Panc1 (cell line): ENCODE measurements around the gene ADGRG7. TPM values are rescaled to one million over a fixed set of nuclear protein-coding genes. Genes with fewer than 3 reads are reported as not detected.
"Not testable (repeated sequence)": the region's sequence is repeated elsewhere in the genome, so short reads cannot be mapped to it uniquely, and the experiment has no call there.

Experiments
- ATAC-seq: fragments of 200-7000 bp; cut with Tn5 transposase; 2 replicates; pipeline ENCODE4 v1.9.1; 2020; ENCODE audit warnings: mild to moderate bottlenecking, moderate library complexity
- BruUV-seq: library from RNA; stranded (reverse); fragments of 400-500 nt; replicated peaks from 2 replicates; lab custom pipeline; 2021; lab: Mats Ljungman, UMichigan
- CTCF ChIA-PET: fragments of 300-600 bp; sonication (Branson Sonifier 250); formaldehyde crosslinking; loops from one replicate; lab custom pipeline; 2022; ENCODE audit warnings: antibody characterized with exemption; lab: Charles Lee
- POLR2A ChIA-PET: fragments of 300-600 bp; sonication (Branson Sonifier 250); formaldehyde crosslinking; loops from one replicate; lab custom pipeline; 2022; ENCODE audit warnings: antibody characterized with exemption; lab: Charles Lee
- DNase-seq: peaks from one replicate; pipeline ENCODE4 v3.0.0-alpha.2; 2010; ENCODE audit warnings: low read depth, low spot score
- H3K27ac ChIP-seq: 2 replicates; pipeline ENCODE4 v1.5.1; 2011; ENCODE audit warnings: mild to moderate bottlenecking, low read length, inconsistent platforms
- H3K27me3 ChIP-seq: fragments of 200-500 bp; sonication (Bioruptor generic); 2 replicates; pipeline ENCODE4 v1.6.0; 2014; ENCODE audit warnings: low read length, inconsistent platforms; ENCODE audit not compliant: control insufficient read depth, insufficient read depth
- H3K36me3 ChIP-seq: fragments of 200-500 bp; sonication (Bioruptor generic); 2 replicates; pipeline ENCODE4 v1.5.1; 2014; ENCODE audit warnings: inconsistent platforms, mild to moderate bottlenecking, low read length, moderate library complexity; ENCODE audit not compliant: control insufficient read depth, insufficient read depth
- H3K4me1 ChIP-seq: 2 replicates; pipeline ENCODE4 v1.5.1; 2011; ENCODE audit warnings: inconsistent platforms, mild to moderate bottlenecking, low read length, moderate library complexity; ENCODE audit not compliant: control insufficient read depth, insufficient read depth
- H3K4me3 ChIP-seq, 2 experiments: 2 replicates each; pipeline ENCODE4 v1.5.1; 2011 to 2012; ENCODE audit warnings: low read depth in 2 of 2, low read length in 2 of 2, mild to moderate bottlenecking in 2 of 2, inconsistent platforms in 1 of 2, moderate library complexity in 1 of 2
- H3K9me3 ChIP-seq: fragments of 200-500 bp; sonication (Bioruptor generic); 2 replicates; pipeline ENCODE4 v1.5.1; 2014; ENCODE audit warnings: low read depth, mild to moderate bottlenecking, inconsistent platforms, low read length, moderate library complexity; ENCODE audit not compliant: control insufficient read depth, insufficient read depth
- CTCF ChIP-seq: fragments of 450-650 bp; IDR thresholded peaks from 2 replicates; pipeline ENCODE4 v1.5.1; 2017; ENCODE audit warnings: mild to moderate bottlenecking
- POLR2AphosphoS5 ChIP-seq: IDR thresholded peaks from 2 replicates; pipeline ENCODE4 v1.6.1; 2012; ENCODE audit warnings: mild to moderate bottlenecking, low read depth, low read length, moderate library complexity
- REST ChIP-seq, 2 experiments: IDR thresholded peaks; 2 replicates each; pipeline ENCODE4 v1.6.1; 2011 to 2012; ENCODE audit warnings: low read depth in 2 of 2, control low read depth in 1 of 2, low read length in 1 of 2, mild to moderate bottlenecking in 1 of 2, moderate library complexity in 1 of 2; ENCODE audit not compliant: insufficient read depth in 1 of 2
- SIN3A ChIP-seq: IDR thresholded peaks from 2 replicates; pipeline ENCODE4 v1.6.1; 2012; ENCODE audit warnings: low read depth, mild to moderate bottlenecking, low read length, moderate library complexity, borderline replicate concordance; ENCODE audit not compliant: insufficient read depth
- TCF7L2 ChIP-seq: IDR thresholded peaks from 2 replicates; pipeline ENCODE4 v1.6.1; 2011; ENCODE audit warnings: mild to moderate bottlenecking, low read depth, low read length, inconsistent platforms
- in situ Hi-C: cut with HindIII; loops from 2 replicates; pipeline ENCODE4 v1.10.0; 2016; ENCODE audit warnings: low sequenced_read_pairs, low pct_unique_long_range_greater_than_20kb
- intact Hi-C: fragments of 100-400 bp; cut with micrococcal nuclease; formaldehyde crosslinking; loops from one replicate; pipeline ENCODE4 v1.10.0; 2022; ENCODE audit not compliant: unreplicated experiment
- total RNA-seq: library from RNA; stranded (reverse); gene quantifications from one replicate; pipeline ENCODE4 v1.2.1, GENCODE V29; 2021; ENCODE audit not compliant: unreplicated experiment

The ADGRG7 gene
- total RNA-seq, 1 experiment from 2014 or later: not detected

- no peaks in the 10 kb centered on the region for H3K9me3 ChIP-seq
Measured at GRCh38 chr3:100653604-100654294, 44.3 kb downstream of the ADGRG7 start.

GRCh38 chr3:100656945-100657344, 47.5 kb downstream of the ADGRG7 start:
- Histone ChIP-seq H3K4me3 (no peak overlapping the region), H3K27me3 (no peaks in the 10 kb centered on the region; the same call in 1 of the 2 replicates), H3K9me3 (no peaks in the 10 kb centered on the region), H3K36me3 (no peaks in the 10 kb centered on the region), H3K27ac (no peak overlapping the region), H3K4me1 (no peaks in the 10 kb centered on the region)
- no peak for TF ChIP-seq CTCF
- no peak for TF ChIP-seq SIN3A
- no peak for TF ChIP-seq POLR2AphosphoS5
- TF ChIP-seq TCF7L2: no peak
- no peak for TF ChIP-seq REST (IDR thresholded peaks at IDR 0.05; ENCODE audit: insufficient read depth in 1 of 2, low read depth in 2 of 2, low read length in 1 of 2)
- BruUV-seq: no TSS peak
- intact Hi-C loops: no loop called here
- DNase-seq (no peak), ATAC-seq (no peak)
- ChIA-PET CTCF (no interaction called here), POLR2A (no interaction called here)
- in situ Hi-C loops: no loop called here

More at GRCh38 chr3:100653604-100654294, 44.3 kb downstream of the ADGRG7 start:
- no peak overlapping the region for H3K4me3 ChIP-seq
- POLR2A ChIA-PET: interaction anchor here (0.6 kb wide), 1 partner anchor 252 kb away, joined by 4 read pairs; no protein-coding TSS in a partner anchor
- in situ Hi-C loops: no loop called here
- no peaks in the 10 kb centered on the region for H3K36me3 ChIP-seq
- H3K27me3 ChIP-seq: no peaks in the 10 kb centered on the region
- H3K4me1 ChIP-seq: no peaks in the 10 kb centered on the region
- intact Hi-C loops: no loop called here
- BruUV-seq: no TSS peak
- DNase-seq (no peak), ATAC-seq (no peak)
- no peak for TF ChIP-seq REST (IDR thresholded peaks at IDR 0.05; ENCODE audit: insufficient read depth in 1 of 2, low read depth in 2 of 2, low read length in 1 of 2)
- TF ChIP-seq SIN3A: no peak
- no peak for TF ChIP-seq TCF7L2
- no peak for TF ChIP-seq POLR2AphosphoS5
- no peak for TF ChIP-seq CTCF
- CTCF ChIA-PET: no interaction called here
- no peak overlapping the region for H3K27ac ChIP-seq

GRCh38 chr3:100661294-100661693, 51.9 kb downstream of the ADGRG7 start:
- H3K36me3 ChIP-seq, H3K4me3 ChIP-seq, DNase-seq, POLR2A ChIA-PET, ATAC-seq, intact Hi-C loops, CTCF ChIA-PET, in situ Hi-C loops, H3K9me3 ChIP-seq, H3K27ac ChIP-seq, BruUV-seq, H3K4me1 ChIP-seq: not testable (repeated sequence)
- peaks cover 13% of the 10 kb centered on the region for H3K27me3 ChIP-seq
